ENCODE data around the gene ENG. TPM values are rescaled to one million over a fixed set of nuclear protein-coding genes. Genes with fewer than 3 reads are reported as not detected.

Gene ENG
- total RNA-seq, 1 experiment from 2014 or later: 25.1 TPM

DNA sequence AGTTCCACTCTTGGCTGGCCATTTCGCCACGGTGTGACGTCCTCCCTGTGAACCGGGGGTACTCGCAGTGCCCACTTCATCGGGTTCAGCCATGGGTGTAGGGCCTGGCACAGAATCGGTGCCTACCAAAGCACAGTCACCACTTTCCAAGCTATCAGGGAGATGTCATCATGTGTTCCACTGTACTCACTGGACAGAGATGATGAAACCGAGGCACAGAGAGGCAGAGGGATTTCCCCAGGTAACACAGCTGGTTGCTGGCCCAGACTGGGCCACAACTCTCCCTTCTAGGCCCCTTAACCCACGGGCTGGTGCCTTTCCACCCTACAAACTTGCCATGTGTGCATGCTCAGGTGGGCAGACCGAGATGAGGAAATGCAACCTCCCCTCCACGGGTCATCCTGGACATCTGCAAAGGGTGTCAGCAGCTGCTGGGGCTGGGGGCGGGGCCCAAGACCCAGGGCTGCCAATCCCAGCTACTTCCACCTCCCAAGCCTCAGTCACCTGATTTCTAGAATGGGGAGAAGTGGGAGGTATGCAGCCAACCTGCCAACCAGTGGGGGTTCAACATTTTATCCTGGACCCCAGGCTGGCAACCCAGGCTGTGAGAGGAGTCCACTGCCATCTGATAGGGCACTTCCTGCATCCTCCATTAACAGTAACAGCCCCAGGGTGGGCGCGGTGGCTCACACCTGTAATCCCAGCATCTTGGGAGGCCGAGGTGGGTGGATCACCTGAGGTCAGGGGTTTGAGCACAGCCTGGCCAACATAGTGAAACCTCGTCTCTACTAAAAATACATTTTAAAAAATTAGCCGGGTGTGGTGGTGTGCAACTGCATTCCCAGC lies 75.1 kb downstream of the ENG start:
- H3K36me3 ChIP-seq (ENCODE audit: control insufficient read depth, insufficient read depth, low read length): no peaks in the 10 kb centered on the region
- ATAC-seq: peak; percentile 27; the same call in 1 of the 2 replicates
- H3K27ac ChIP-seq (ENCODE audit: low read length): peak overlapping the region; percentile 29; the same call in 1 of the 2 replicates
- H3K9me3 ChIP-seq (ENCODE audit: control insufficient read depth, insufficient read depth, low read depth, low read length): no peaks in the 10 kb centered on the region
- CTCF ChIA-PET: no interaction called here
- H3K4me3 ChIP-seq (ENCODE audit: low read depth in 2 of 2, low read length in 2 of 2): no peak overlapping the region
- POLR2A ChIA-PET: no interaction called here
- in situ Hi-C loops (cut with HindIII; ENCODE audit: low pct_unique_long_range_greater_than_20kb, low sequenced_read_pairs) (no loop called here), intact Hi-C loops (cut with micrococcal nuclease; ENCODE audit: unreplicated experiment) (no loop called here)
- H3K27me3 ChIP-seq (ENCODE audit: control insufficient read depth, insufficient read depth, low read length): no peaks in the 10 kb centered on the region
- no peak for DNase-seq (ENCODE audit: low read depth, low spot score)
- no peak for TF ChIP-seq TCF7L2 (IDR thresholded peaks at IDR 0.05; ENCODE audit: low read depth, low read length)
- no peak for TF ChIP-seq SIN3A (IDR thresholded peaks at IDR 0.05; ENCODE audit: borderline replicate concordance, insufficient read depth, low read depth, low read length)
- TF ChIP-seq, protein P1, sequence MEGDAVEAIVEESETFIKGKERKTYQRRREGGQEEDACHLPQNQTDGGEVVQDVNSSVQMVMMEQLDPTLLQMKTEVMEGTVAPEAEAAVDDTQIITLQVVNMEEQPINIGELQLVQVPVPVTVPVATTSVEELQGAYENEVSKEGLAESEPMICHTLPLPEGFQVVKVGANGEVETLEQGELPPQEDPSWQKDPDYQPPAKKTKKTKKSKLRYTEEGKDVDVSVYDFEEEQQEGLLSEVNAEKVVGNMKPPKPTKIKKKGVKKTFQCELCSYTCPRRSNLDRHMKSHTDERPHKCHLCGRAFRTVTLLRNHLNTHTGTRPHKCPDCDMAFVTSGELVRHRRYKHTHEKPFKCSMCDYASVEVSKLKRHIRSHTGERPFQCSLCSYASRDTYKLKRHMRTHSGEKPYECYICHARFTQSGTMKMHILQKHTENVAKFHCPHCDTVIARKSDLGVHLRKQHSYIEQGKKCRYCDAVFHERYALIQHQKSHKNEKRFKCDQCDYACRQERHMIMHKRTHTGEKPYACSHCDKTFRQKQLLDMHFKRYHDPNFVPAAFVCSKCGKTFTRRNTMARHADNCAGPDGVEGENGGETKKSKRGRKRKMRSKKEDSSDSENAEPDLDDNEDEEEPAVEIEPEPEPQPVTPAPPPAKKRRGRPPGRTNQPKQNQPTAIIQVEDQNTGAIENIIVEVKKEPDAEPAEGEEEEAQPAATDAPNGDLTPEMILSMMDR (IDR thresholded peaks at IDR 0.05): no peak
- TF ChIP-seq POLR2AphosphoS5 (IDR thresholded peaks at IDR 0.05; ENCODE audit: low read depth, low read length): no peak
- TF ChIP-seq, protein P2, sequence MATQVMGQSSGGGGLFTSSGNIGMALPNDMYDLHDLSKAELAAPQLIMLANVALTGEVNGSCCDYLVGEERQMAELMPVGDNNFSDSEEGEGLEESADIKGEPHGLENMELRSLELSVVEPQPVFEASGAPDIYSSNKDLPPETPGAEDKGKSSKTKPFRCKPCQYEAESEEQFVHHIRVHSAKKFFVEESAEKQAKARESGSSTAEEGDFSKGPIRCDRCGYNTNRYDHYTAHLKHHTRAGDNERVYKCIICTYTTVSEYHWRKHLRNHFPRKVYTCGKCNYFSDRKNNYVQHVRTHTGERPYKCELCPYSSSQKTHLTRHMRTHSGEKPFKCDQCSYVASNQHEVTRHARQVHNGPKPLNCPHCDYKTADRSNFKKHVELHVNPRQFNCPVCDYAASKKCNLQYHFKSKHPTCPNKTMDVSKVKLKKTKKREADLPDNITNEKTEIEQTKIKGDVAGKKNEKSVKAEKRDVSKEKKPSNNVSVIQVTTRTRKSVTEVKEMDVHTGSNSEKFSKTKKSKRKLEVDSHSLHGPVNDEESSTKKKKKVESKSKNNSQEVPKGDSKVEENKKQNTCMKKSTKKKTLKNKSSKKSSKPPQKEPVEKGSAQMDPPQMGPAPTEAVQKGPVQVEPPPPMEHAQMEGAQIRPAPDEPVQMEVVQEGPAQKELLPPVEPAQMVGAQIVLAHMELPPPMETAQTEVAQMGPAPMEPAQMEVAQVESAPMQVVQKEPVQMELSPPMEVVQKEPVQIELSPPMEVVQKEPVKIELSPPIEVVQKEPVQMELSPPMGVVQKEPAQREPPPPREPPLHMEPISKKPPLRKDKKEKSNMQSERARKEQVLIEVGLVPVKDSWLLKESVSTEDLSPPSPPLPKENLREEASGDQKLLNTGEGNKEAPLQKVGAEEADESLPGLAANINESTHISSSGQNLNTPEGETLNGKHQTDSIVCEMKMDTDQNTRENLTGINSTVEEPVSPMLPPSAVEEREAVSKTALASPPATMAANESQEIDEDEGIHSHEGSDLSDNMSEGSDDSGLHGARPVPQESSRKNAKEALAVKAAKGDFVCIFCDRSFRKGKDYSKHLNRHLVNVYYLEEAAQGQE (IDR thresholded peaks at IDR 0.05; ENCODE audit: insufficient read depth in 1 of 2, low read depth in 2 of 2, low read length in 1 of 2): no peak
- no peaks in the 10 kb centered on the region; the same call in 1 of the 2 replicates for H3K4me1 ChIP-seq (ENCODE audit: control insufficient read depth, insufficient read depth, low read length)
- no TSS peak for BruUV-seq (replicated peaks)

DNA sequence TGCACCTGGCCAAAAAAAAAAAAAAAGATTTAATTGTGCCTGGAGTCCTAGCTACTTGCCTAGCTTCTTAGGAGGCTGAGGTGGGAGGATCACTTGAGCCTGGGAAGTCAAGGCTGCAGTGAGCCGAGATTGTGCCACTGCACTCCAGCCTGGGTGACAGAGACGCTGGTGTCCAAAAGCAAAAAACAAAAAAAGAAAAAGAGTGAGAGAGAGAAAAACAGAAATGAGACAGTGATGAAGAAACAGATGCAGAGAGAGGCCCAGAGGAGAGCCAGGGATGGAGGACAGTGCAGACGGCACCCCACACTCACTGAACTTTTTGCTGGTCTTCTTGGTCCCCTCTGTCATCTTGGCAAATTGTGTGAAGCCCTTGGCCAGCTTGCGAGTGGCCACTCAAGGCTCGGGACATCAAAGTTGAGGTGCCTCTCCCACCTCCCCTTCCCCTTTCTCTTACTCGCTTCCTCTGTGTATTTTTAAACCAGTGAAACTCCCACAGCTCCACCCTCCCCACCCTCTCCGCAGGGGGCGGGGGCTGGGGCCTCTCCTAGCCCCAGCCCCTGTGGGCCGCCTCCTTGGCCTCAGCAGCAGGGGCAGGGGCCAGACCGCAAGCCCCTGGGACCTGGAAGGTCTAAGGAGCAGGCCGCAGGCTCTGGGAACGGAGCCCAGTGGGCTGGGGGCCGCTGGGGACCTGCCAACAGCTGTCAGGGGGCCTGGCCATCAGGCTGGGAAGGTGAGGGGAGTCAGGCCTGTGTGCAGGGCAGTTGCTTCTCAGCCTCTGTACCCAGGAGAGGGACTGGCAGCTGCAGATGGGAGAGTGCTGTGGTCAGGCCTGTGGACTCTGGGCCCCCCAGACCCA lies 76.0 kb downstream of the ENG start, which contains the start of gene SH2D3C:
Gene SH2D3C (minus strand): TSS at position 387 of the 856 bp plus-strand sequence. CDS start 39 bp downstream, at position 348.
- H3K9me3 ChIP-seq (ENCODE audit: control insufficient read depth, insufficient read depth, low read depth, low read length): no peaks in the 10 kb centered on the region
- in situ Hi-C loops (cut with HindIII; ENCODE audit: low pct_unique_long_range_greater_than_20kb, low sequenced_read_pairs): no loop called here
- DNase-seq (ENCODE audit: low read depth, low spot score) (no peak), ATAC-seq (0 out of 2 replicates have a peak, but pooled peaks have one; percentile 39)
- TF ChIP-seq, protein P1 (IDR thresholded peaks at IDR 0.05): no peak
- no peak for TF ChIP-seq SIN3A (IDR thresholded peaks at IDR 0.05; ENCODE audit: borderline replicate concordance, insufficient read depth, low read depth, low read length)
- TF ChIP-seq, protein P2 (IDR thresholded peaks at IDR 0.05; ENCODE audit: insufficient read depth in 1 of 2, low read depth in 2 of 2, low read length in 1 of 2): no peak
- TF ChIP-seq TCF7L2 (IDR thresholded peaks at IDR 0.05; ENCODE audit: low read depth, low read length): no peak
- no peak for TF ChIP-seq POLR2AphosphoS5 (IDR thresholded peaks at IDR 0.05; ENCODE audit: low read depth, low read length)
- H3K36me3 ChIP-seq (ENCODE audit: control insufficient read depth, insufficient read depth, low read length): no peaks in the 10 kb centered on the region
- H3K4me3 ChIP-seq (ENCODE audit: low read depth in 2 of 2, low read length in 2 of 2): no peak within 1 kb of the TSS
- ChIA-PET CTCF (no interaction called here), POLR2A (no interaction called here)
- intact Hi-C loops (cut with micrococcal nuclease; ENCODE audit: unreplicated experiment): no loop called here
- peak within 1 kb of the TSS; percentile 29; the same call in 1 of the 2 replicates for H3K27ac ChIP-seq (ENCODE audit: low read length)
- H3K4me1 ChIP-seq (ENCODE audit: control insufficient read depth, insufficient read depth, low read length): no peaks in the 10 kb centered on the region; the same call in 1 of the 2 replicates
- BruUV-seq (replicated peaks): no TSS peak
- no peaks in the 10 kb centered on the region for H3K27me3 ChIP-seq (ENCODE audit: control insufficient read depth, insufficient read depth, low read length)
